Thyroid gland (tissue), 4 donors: Measurements from ENCODE around the gene CNIH1. TPM values are rescaled to one million over a fixed set of nuclear protein-coding genes. Genes with fewer than 3 reads are reported as not detected.
"Not testable (repeated sequence)": the region's sequence is repeated elsewhere in the genome, so short reads cannot be mapped to it uniquely, and the experiment has no call there.

Experiments used
- DNase-seq, 2 donors: peaks; one replicate each; pipeline ENCODE4 v3.0.0-alpha.2; 2019
- H3K27ac ChIP-seq, 3 donors: fragments of 200-600 bp; sonication (generic); 1 replicate in 2 of 3; 2 replicates in 1 of 3; pipeline ENCODE4 v1.5.1; 2016 to 2019; ENCODE audit warnings: mild to moderate bottlenecking in 1 of 3, moderate library complexity in 1 of 3
- H3K27me3 ChIP-seq: fragments of 200-600 bp; sonication (generic); one replicate; pipeline ENCODE4 v1.5.1; 2019
- H3K36me3 ChIP-seq, 2 donors: fragments of 200-600 bp; sonication (generic); one replicate each; pipeline ENCODE4 v1.5.1; 2016 to 2019
- H3K4me1 ChIP-seq, 2 donors: fragments of 200-600 bp; sonication (generic); one replicate each; pipeline ENCODE4 v1.5.1; 2017 to 2019
- H3K4me3 ChIP-seq, 3 donors: fragments of 200-600 bp; sonication (generic); replicated peaks in 1 of 3; 1 replicate in 2 of 3; 2 replicates in 1 of 3; pipeline ENCODE4 v1.5.1; 2016; ENCODE audit warnings: mild to moderate bottlenecking in 1 of 3
- H3K9me3 ChIP-seq: fragments of 200-600 bp; sonication (generic); one replicate; pipeline ENCODE4 v1.5.1; 2017
- CTCF ChIP-seq, 6 experiments: fragments of 200-600 bp in 3 of 6; fragments of 450-650 bp in 3 of 6; sonication (generic) in 3 of 6; IDR thresholded peaks; one replicate each; pipeline ENCODE4 v1.5.1; 2016 to 2019; ENCODE audit warnings: antibody characterized with exemption in 6 of 6, mild to moderate bottlenecking in 2 of 6, inconsistent platforms in 1 of 6, moderate library complexity in 1 of 6
- POLR2A ChIP-seq, 2 donors: fragments of 450-650 bp; IDR thresholded peaks; one replicate each; pipeline ENCODE4 v1.6.1; 2017; ENCODE audit warnings: antibody characterized with exemption in 2 of 2, mild to moderate bottlenecking in 2 of 2, moderate library complexity in 1 of 2
- WGBS, 2 donors: methylation state at CpG; one replicate each; pipeline ENCODE4 v1.1.5; 2017; 5-methylcytosine and 5-hydroxymethylcytosine counted together
- intact Hi-C: fragments of 100-400 bp; cut with DNase I; formaldehyde crosslinking; loops from one replicate; pipeline ENCODE4 v1.15.1; 2023
- total RNA-seq, 4 donors: library from RNA; depleted of rRNA; stranded (reverse); fragments of >200 nt; gene quantifications; one replicate each; pipeline ENCODE4 v1.2.3, GENCODE V29; 2016

CNIH1 gene
- total RNA-seq, 4 donors from 2014 or later = 52.0 to 167 (median 108) TPM

GRCh38 chr14:54381821-54382220 lies 59.4 kb downstream of the CNIH1 start:
- Histone ChIP-seq H3K9me3 (no peaks in the 10 kb centered on the region), H3K4me3 (no peak overlapping the region), H3K36me3 (no peaks in the 10 kb centered on the region), H3K4me1 (no peaks in the 10 kb centered on the region), H3K27me3 (no peaks in the 10 kb centered on the region), H3K27ac (no peak overlapping the region)
- intact Hi-C loops = no loop called here
- TF ChIP-seq CTCF (IDR thresholded peaks at IDR 0.05) (no peak), POLR2A (IDR thresholded peaks at IDR 0.05) (no peak)
- DNase-seq = no peak

DNA sequence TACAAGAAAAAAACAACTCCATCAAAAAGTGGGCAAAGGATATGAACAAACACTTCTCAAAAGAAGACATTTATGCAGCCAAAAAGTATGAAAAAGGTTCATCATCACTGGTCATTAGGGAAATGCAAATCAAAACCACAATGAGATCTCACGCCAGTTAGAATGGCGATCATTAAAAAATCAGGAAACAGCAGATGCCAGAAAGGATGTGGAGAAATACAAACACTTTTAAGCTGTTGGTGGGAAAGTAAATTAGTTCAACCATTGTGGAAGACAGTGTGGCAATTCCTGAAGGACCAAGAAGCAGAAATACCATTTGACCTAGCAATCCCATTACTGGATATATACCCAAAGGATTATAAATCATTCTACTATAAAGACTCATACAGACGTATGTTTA lies 60.6 kb downstream of the CNIH1 start:
- DNase-seq, H3K4me1 ChIP-seq, H3K27me3 ChIP-seq, H3K36me3 ChIP-seq, H3K4me3 ChIP-seq, H3K27ac ChIP-seq, intact Hi-C loops, H3K9me3 ChIP-seq: not testable (repeated sequence)
- 55 to 74% methylated on average over 3 of the region's 3 CpGs for WGBS, 2 donors

GRCh38 chr14:54378893-54379292 lies 62.3 kb downstream of the CNIH1 start:
- H3K4me1 ChIP-seq, H3K9me3 ChIP-seq, H3K27ac ChIP-seq, H3K4me3 ChIP-seq, DNase-seq, H3K27me3 ChIP-seq, intact Hi-C loops, H3K36me3 ChIP-seq: not testable (repeated sequence)
- 90% methylated on average over 5 of the region's 5 CpGs for WGBS, 2 donors

DNA sequence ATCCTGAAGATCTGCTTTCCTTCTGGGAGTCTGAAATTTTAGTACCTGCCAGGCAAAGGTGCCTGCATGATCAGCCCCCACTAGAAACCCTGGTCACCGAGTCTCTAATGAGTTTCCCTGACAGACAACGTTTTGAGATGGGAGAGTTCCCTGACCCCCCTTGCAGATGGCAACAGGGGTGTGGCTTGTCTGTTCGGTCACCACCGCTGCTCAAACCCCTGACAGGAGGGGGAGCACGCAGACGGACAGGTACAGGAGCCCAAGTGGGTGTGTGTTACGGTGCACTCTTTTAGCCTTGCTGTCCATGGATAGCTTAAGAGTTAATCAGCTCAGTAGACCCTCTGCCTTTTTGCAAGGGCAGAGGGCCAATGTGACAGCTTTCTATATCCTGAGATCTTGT lies 63.7 kb downstream of the CNIH1 start:
- no peak overlapping the region for H3K4me3 ChIP-seq
- no peak for DNase-seq
- H3K36me3 ChIP-seq = no peaks in the 10 kb centered on the region
- H3K9me3 ChIP-seq = no peaks in the 10 kb centered on the region
- no peak overlapping the region for H3K27ac ChIP-seq
- no peaks in the 10 kb centered on the region for H3K4me1 ChIP-seq
- TF ChIP-seq POLR2A (IDR thresholded peaks at IDR 0.05) (no peak), CTCF (IDR thresholded peaks at IDR 0.05) (no peak)
- intact Hi-C loops = no loop called here
- 47 to 51% methylated on average over 5 to 7 of the region's 7 CpGs for WGBS, 2 donors
- no peaks in the 10 kb centered on the region for H3K27me3 ChIP-seq

DNA sequence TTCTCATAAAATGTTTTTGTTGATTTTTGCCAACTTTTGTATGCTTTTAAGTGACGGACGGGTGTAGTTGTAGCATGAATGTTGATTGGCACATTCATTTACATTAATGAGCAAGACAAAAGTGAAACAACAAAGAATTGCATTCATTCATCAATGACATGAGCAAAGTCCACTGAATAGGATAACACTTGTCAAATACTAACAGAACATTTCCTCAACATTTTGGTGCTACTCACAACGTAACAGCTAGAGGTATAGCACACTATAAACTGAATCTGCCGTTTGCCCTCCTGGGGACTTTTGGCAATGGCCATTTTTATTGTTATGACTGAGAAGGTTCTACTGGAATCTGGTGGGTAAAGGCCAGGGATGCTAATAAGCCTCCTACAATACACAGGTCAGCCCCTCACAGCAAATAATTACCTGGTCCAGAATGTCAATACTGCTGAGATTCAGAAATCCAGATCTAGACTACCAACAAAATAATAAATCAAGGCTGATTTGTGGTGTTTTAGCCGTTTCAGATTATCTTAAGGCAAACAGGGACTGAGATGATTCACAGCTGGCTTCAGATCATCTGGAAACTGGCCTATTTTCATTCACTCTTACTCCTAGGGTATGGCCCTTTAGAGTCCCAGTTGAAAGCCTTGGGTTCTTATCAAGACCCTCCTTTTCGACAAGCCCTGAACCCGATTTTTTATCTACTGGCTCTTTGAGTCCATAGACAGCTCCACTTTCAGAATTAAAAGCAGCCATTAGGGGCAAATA lies 66.9 kb downstream of the CNIH1 start:
- H3K27ac ChIP-seq = no peak overlapping the region
- TF ChIP-seq POLR2A (IDR thresholded peaks at IDR 0.05) (no peak), CTCF (IDR thresholded peaks at IDR 0.05) (no peak)
- no peaks in the 10 kb centered on the region for H3K36me3 ChIP-seq
- WGBS, 2 donors = 75% methylated on average over 7 of the region's 7 CpGs
- H3K27me3 ChIP-seq = no peaks in the 10 kb centered on the region
- H3K4me3 ChIP-seq = no peak overlapping the region
- intact Hi-C loops = no loop called here
- no peaks in the 10 kb centered on the region for H3K9me3 ChIP-seq
- H3K4me1 ChIP-seq = no peaks in the 10 kb centered on the region
- DNase-seq = no peak

Other genes starting within 250 kb of the CNIH1 start
- 1 to 10 TPM in 3 of 4 donors, under 1 TPM in 1; 0.78 to 8.2 (median 4.9) TPM for gene CDKN3, start 44.4 kb downstream of the CNIH1 start, total RNA-seq
- gene GMFB, start 47.6 kb upstream of the CNIH1 start, total RNA-seq = 10 to 100 TPM; 43.9 to 73.1 (median 57.4) TPM
- gene CGRRF1, start 68.5 kb upstream of the CNIH1 start, total RNA-seq = 10 to 100 TPM; 21.7 to 42.6 (median 25.8) TPM
- 10 to 100 TPM; 12.6 to 32.7 (median 17.6) TPM for gene SAMD4A, start 125.8 kb upstream of the CNIH1 start, total RNA-seq